IPS-NIHi11 (cell line): ENCODE measurements around the gene DGKQ.
"Not testable (repeated sequence)": the region's sequence is repeated elsewhere in the genome, so short reads cannot be mapped to it uniquely, and the experiment has no call there.

Experiments used
- DNase-seq: peaks from one replicate; pipeline ENCODE4 v3.0.0; 2012; ENCODE audit warnings: mixed read lengths, low spot score

The DGKQ gene

DNA sequence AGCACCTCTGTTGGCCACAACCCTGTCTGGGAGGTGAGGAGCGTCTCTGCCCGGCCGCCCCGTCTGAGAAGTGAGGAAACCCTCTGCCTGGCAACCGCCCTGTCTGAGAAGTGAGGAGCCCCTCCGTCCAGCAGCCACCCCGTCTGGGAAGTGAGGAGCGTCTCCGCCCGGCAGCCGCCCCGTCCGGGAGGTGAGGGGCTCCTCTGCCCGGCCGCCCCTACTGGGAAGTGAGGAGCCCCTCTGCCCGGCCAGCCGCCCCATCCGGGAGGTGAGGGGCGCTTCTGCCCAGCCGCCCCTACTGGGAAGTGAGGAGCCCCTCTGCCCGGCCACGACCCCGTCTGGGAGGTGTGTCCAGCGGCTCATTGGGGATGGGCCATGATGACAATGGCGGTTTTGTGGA, 2.6 kb upstream of the DGKQ start:
- not testable (repeated sequence) for DNase-seq

DNA sequence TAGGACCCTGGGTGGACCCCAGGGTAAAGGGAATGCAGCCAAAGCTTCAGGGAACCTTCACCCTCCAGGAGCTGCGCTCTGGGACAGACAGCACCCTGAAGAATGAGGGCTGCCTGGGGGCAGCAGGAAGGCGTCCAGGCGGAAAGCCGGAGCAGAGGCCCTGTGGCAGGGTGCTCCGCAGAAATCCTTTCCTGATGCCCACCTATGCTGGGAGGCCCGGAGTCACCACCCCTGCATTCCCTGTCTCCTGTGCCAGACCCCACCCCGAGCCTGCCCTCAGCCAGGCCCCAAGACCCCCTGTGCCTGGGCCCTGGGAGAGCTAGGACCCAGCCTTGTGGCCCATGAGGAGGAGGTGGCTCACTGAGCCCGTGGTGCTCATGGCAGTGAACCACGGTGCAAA, 1.3 kb upstream of the DGKQ start:
- no peak for DNase-seq

DNA sequence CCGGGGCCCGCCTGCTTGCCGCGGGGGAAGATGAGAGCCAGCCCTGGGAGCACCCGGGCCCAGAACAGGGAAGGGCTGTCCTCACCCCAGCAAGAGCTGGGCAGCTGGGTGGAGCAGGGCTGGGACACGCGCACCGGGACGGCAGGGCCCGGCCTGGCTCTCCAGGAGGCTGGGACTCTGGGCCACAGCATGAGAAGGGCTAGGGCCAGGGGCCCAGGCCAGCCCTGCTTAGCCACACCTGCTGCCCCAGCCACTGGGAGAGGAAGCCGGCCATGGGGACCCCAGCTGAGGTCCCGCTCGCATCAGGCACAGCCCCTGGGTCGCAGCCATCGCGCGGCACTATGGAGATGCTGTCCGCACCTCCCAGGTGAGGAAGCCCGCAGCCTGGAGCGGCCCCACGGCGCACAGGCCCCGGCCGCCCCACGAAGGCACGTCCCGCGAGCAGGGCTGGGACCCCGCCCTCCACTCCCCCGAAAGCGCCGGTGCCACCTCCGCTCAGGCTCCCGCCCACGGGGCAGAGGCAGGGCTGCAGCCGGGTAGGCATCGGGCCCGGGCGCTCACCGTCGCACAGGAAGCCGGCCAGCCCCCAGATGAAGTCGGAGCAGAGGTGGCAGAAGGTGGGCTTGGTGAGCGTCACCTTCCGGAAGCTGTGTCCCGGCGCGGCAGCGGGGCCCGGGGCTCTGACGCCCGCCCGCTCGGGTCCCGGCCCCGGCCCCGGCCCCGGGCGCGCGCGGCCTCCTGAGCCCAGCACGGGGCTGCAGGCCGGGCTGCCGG, 531 bp downstream of the DGKQ start:
- DNase-seq, result peak; percentile 65

- DNase-seq, result no peak
Measured at GRCh38 chr4:971666-972500, 1.5 kb downstream of the DGKQ start.

GRCh38 chr4:970854-971520, 2.4 kb downstream of the DGKQ start:
- no peak for DNase-seq

DNA sequence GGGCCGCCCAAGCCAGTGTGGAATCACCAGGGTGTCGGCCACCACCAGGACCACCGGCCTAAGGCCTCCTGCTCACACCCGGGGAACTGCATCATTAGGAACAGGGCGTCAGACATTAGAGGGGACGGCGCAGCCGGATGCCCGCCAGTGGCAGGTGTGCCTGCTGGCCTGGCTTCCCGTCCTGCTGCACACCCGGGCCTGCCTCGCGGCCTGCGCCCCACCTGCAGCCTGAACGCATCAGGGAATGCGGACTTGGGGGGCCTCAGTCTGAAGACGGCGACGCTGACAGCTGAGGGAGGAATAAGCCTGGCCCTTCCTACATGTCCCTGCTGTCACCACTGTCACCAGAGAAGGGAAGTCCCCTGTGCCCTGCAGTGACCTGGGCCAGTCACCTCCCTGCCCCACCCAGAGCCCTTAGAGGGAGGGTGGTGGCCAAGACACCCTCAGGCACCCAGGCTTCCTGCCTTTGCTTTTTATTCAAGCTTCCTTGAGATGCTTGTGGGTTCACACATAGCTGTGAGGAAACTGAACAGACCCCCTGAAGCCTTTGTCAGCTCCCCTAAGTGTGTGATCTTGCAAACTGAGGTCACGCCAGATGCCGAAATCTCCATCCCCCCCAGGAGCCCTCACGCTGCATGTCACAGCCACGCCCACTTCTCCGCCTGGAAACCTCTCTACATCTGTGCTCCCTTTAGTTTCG, 3.2 kb downstream of the DGKQ start:
- DNase-seq, result no peak

DNA sequence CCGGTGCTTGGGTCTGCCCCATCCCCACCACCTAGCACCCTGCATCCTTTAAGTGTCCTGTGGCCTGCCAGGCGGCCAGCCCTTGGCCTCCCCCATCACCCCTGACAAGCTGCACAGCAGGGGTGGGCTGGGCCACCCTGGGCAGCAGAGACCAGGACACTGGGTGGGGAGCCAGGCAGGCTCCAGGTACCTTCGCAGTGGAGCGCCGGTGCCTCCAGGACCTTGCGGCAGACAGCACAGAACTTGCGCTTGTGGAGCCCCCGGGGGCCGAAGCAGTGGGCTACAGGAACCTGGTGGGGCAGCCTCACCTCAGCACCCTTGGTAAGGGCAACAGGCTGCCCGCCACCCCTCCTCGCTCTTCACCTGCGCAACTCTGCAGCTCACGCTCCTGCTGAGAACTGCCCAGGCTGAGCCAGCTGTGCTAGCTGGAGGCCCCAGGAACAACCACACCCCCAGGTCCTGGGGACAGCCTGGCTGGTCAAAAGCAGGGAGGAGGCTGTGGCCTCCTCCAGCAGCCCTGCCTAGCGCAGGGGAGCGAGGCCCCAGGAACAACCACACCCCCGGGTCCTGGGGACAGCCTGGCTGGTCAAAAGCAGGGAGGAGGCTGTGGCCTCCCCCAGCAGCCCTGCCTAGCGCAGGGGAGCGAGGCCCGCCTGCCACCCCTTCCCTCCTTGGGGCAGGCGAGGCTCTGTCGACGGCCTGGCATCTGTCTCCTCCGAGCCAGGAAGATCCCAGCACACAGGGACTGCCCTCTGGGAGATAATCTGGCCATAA, 4.6 kb downstream of the DGKQ start:
- no peak for DNase-seq

DNA sequence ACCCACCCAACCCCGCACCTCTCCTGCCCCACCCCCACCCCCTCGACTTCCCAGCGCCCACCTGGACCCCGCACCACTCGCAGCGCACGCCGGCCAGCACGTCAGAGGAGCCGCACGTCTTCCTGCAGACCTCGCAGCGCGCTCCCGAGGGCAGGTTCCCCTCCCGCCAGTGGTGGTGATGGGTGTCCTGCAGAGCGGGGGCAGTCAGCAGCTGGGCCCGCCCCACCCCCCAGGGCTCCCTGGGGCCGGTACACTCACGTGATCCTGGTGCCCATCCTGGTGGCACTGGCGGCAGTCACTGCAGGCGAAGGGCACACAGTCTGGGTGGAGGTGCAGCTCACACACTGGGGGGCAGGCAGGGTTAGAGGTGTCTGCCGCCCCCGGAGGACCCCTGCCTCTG, 5.1 kb downstream of the DGKQ start:
- no peak for DNase-seq

GRCh38 chr4:967113-968104, 6.0 kb downstream of the DGKQ start:
- no peak for DNase-seq

- no peak for DNase-seq
Measured at GRCh38 chr4:966266-967112, 6.9 kb downstream of the DGKQ start.

GRCh38 chr4:965766-966134, 7.6 kb downstream of the DGKQ start:
- no peak for DNase-seq

GRCh38 chr4:965048-965765, 8.2 kb downstream of the DGKQ start:
- DNase-seq, result no peak

GRCh38 chr4:964346-965025, 8.9 kb downstream of the DGKQ start:
- DNase-seq, result no peak

- DNase-seq, result no peak
Measured at GRCh38 chr4:963276-964225, 9.8 kb downstream of the DGKQ start.

DNA sequence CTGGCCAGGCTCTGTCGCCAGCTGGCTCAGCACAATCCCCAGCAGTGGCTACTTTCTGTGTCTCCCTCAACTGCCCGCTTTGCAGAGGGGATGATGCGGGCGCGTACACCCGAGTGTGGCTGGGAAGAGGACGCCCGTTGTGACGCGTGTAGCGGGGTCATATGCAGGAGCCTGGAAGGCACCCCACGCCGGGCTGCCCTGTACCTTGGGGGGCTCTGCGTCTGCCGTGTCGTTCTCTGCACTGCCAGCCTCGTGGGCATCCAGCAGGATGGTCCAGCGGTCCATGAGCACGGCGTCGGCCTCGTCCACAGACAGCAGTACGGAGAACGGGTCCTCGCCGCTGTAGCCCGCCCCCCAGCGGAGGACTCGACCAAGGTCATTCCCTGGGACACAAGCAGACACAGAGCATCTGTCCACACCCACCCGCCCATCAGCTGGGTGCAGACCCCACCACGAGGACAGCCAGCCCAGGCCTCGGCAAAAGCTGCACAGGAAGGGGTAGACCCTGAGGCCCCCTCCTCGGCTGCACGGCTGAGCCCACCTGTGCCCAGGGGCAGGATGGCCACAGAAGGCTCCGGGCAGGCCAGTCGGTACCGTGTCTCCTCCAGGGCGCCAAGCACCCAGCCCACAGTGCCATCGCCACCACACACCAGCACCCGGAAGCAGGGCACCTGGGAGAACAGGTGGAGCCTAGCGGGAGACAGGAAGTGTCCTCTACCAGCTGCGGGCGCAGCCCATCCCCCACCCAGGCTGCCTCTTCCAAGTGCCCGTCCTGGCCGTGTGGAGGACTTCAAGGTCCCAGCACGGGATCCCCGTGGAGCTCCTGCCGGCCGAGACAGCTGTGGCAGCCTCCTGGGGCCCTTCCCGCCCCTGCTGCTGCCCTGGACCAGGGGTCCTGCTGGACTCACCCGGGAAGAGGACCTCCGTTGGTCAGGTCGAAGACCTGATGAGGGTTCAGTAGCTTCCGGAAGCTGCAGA, 10.8 kb downstream of the DGKQ start:
- no peak for DNase-seq
